SHP77 treated with DMSO at 0.1 percent for 48 hours (cell line): ENCODE measurements around the gene ADAMTS6.
"Not testable (repeated sequence)": the region's sequence is repeated elsewhere in the genome, so short reads cannot be mapped to it uniquely, and the experiment has no call there.

Experiments used
- DNase-seq: peaks from one replicate; lab custom pipeline; 2025; lab: John Stamatoyannopoulos, UW

ADAMTS6 gene, protein sequence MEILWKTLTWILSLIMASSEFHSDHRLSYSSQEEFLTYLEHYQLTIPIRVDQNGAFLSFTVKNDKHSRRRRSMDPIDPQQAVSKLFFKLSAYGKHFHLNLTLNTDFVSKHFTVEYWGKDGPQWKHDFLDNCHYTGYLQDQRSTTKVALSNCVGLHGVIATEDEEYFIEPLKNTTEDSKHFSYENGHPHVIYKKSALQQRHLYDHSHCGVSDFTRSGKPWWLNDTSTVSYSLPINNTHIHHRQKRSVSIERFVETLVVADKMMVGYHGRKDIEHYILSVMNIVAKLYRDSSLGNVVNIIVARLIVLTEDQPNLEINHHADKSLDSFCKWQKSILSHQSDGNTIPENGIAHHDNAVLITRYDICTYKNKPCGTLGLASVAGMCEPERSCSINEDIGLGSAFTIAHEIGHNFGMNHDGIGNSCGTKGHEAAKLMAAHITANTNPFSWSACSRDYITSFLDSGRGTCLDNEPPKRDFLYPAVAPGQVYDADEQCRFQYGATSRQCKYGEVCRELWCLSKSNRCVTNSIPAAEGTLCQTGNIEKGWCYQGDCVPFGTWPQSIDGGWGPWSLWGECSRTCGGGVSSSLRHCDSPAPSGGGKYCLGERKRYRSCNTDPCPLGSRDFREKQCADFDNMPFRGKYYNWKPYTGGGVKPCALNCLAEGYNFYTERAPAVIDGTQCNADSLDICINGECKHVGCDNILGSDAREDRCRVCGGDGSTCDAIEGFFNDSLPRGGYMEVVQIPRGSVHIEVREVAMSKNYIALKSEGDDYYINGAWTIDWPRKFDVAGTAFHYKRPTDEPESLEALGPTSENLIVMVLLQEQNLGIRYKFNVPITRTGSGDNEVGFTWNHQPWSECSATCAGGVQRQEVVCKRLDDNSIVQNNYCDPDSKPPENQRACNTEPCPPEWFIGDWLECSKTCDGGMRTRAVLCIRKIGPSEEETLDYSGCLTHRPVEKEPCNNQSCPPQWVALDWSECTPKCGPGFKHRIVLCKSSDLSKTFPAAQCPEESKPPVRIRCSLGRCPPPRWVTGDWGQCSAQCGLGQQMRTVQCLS (N-terminal part only)

DNA sequence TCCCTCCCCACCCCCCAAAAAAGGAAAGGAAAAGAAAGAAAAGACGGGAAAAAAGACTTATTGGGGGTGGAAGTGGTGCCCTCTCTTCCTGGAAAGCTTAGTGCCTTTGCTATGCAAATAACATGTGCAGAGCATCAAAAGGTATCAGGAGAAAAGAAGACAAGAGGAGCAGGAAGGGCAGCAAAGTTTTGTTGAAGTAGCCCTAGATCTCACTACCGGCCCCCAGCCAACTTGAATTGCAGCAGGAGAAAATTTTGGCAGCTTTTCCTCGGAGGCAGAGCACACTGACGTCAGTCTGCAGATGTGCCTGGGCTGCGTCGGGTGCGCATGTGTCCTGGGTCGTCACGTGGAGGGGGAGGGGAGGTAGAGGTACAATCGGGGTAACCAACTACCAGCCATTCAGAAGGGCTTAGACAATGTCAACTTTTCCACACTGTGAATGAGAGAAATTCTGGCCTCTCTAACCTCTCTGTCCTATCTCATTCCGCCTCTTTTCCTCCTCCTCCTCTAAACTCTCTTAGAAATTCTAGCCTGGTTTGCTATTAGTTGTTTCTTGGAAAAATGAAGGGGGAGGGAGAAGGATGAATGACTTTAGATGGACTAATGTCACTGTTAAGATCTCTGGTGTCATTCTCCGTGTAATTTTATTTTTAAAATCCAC lies at the start of gene ADAMTS6:
Gene ADAMTS6 (minus strand): TSS at position 286 of the 661 bp plus-strand sequence. CDS start 8,247 bp downstream, outside the sequence.
- peak; percentile 86 for DNase-seq

DNA sequence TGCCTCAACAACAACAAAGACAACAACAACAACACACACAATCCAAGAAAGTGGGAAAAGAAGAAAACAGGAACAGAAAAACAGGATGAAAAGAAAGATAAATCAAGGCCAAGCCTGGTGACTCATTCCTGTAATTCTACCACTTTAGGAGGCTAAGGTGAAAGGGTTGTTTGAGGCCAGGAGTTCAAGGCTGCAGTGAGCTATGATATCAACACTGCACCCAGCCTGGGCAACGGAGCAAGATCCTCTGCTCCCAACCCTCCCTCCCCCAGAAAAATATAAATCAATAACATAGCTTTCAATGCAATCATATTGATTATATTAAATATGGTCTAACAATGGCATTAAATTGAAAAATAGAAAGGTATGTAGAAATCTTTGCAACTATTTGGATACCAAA lies 49.2 kb upstream of the ADAMTS6 start:
- DNase-seq, result no peak

DNA sequence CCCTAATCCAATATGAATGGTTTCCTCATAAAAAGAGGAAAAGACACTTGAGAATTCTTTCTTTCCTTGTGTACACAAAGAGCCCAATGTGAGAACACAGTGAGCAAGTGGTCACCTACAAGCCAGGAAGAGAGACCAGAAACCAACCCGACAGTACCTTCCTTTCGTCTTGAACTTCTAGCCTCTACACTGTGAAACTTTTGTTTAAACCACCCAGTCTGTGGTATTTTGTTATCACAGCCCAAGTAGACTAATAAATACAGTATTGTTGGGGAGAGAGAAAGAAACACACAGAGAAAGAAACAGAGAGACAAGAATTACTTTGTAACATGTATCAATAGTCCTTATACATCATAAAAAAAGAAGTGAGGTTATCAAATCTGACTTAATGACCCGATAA lies 44.0 kb upstream of the ADAMTS6 start:
- no peak for DNase-seq

DNA sequence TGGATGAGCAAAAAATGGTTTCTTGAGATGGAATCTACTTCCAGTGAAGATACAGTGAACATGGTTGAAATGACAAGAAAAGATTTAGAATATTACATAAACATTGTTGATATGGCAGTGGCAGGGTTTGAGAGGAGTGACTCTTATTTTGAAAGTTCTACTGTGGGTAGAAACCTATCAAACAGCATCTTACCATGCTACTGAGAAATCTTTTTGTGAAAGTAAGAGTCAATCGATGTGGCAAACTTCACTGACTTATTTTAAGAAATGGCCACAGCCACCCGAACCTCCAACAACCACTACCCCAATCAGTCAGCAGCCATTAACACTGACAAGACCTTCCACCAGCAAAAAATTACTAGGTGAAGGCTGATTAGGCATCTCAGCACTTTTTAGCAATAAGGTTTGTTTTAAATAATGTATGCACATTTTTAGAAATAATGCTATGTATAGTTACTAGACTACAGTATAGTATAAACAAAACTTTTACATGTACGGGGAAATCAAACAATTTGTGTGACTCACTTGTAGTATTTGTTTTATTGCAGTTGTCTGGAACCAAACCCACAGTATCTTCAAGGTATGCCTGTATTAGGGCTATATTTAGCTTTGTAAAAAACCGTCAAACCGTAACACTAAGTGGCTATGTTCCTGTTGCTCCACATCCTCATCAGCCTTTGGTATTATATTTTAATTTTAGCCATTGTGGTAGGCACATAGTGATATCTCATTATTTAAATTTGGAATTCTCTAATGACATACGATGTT lies 30.6 kb upstream of the ADAMTS6 start:
- no peak for DNase-seq

DNA sequence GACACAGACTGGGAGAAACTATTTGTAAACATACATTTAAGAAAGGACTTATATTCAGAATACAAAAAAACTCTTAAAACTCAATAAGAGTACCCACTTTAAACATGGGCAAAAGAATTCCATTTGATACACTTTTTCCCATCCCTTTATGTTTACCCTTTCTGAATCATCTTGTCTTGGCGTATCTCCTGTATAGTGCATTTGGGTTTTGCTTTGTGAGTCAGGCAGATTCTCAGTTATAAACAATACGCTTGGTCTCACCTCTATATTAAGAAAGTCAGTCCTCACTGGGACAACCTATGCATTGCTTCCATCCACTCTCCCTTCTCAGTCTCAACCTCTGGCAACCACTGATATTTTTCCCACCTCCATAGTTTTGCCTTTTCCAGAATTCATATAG lies 27.3 kb upstream of the ADAMTS6 start:
- no peak for DNase-seq

DNA sequence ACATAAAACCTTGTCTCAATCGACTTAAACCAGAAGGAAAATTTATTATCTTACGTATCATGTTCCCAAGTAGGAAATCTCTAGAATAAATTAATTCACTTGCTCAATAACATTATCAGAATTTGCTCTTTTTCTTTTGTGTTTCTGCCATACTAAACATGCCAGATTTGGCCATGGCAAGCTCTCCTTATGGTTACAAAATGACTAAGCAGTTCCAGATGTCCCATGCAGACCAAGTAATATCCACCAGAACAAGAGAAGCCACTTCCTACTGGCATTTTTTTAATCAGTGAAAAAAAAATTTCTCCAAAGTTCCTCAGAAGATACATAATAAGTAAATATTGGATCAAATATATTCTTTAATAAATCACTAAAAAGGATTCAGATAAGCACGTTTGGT lies 25.2 kb upstream of the ADAMTS6 start:
- no peak for DNase-seq

DNA sequence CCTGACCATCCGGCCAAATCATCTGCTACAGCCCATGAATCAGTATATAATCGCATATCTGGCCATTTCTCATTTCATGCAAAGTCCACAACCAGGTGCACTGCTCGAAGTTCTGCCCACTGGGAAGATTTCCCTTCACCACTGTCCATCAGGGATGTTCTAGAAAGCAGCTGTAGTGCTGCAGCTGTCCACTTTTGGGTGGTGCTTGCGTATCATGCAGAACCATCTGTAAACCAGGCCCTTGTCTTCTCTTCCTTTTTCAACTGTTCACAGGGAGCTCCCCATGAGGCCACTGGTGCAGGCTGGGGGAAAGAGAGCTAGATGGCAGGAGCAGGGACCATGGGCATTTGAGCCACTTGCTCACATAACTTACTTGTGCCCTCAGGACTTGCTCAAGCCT lies 7.4 kb upstream of the ADAMTS6 start:
- no peak for DNase-seq

DNA sequence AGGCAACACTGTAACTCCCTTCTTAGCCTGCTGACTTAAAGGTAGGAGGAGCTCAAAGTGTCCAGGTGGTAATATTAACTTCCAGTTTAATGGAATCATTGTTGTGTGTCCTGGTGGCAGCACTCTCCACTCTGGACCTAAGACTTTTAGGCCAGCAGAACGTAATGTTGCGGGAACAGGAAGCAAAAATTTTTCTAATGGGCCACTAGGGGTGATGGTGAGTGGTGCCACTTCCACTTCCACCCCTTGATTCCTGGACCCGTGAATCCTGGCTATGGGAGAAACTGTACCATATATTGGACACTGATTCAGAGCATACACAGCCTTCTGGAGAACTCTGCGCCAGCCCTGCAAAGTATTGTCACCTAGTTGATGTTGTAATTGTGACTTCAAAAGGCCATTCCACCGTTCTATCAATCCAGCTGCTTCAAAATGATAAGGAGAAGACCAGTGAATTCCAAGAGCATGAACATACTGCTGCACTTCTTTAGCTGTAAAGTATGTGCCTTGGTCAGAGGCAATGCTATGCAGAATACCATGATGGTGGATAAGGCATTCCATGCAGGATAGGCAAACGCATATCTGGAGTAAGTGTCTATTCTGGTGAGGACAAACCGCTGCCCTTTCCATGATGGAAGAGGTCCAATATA lies 6.4 kb upstream of the ADAMTS6 start:
- DNase-seq, result not testable (repeated sequence)

DNA sequence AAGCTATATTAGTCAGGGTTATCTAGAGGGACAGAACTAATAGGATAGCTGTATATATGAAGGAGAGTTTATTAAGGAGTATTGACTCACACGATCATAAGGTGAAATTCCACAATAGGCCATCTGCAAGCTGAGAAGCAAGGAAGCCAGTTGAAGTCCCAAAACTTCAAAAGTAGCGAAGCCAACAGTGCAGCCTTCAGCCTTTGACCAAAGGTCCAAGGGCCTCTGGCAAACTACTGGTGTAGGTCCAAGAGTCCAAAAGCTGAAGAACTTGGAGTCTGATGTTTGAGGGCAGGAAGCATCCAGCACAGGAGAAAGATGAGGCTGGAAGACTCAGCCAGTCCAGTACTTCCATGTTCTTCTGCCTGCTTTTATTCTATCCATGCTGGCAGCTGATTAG lies 5.1 kb upstream of the ADAMTS6 start:
- not testable (repeated sequence) for DNase-seq

DNA sequence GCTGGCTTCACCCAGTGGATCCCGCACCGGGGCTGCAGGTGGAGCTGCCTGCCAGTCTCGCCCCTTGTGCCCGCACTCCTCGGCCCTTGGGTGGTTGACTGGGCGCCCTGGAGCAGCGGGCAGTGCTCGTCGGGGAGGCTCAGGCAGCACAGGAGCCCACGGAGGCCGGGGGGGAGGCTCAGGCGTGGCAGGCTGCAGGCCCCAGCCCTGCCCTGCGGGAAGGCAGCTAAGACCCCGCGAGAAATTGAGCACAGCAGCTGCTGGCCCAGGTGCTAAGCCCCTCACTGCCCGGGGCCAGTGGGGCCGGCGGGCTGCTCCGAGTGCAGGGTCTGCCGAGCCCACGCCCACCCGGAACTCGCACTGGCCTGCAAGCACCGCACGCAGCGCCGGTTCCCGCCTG lies 3.7 kb upstream of the ADAMTS6 start:
- no peak for DNase-seq

DNA sequence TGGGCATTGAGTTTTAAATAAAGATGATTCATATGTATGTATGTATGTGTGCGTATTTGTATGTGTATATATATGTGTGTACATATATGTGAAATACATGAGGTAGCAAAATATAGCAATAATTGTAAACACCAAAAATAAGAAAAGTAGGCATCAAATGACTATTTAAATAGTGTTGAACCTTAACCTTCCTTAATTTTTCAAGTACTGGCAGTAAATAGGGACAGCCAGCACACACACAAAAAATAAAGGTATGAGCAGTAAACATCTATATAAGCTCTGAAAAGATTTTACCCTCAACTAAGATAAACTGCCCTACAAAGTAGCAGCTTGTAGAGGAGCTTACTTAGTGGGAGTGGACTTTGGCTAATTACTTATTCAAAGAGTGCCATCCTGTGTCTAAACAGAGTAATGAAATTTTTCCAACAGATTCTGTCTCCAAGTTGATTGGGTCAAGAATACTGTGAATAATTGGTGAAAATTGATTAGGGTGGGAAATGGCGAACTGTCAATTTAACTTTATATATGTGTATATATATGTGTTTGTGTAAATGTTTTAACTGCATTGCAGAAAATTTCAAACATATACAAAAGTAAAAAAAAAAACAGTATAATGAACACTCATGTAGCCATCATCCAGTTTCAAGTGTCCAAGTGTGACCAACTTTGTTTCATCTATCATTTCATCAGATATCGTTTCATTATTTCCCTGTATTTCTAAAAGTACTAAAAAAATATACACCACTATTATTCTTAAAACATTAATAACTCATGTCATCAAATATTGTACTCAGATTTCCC lies 2.0 kb upstream of the ADAMTS6 start:
- peak; percentile 70 for DNase-seq

DNA sequence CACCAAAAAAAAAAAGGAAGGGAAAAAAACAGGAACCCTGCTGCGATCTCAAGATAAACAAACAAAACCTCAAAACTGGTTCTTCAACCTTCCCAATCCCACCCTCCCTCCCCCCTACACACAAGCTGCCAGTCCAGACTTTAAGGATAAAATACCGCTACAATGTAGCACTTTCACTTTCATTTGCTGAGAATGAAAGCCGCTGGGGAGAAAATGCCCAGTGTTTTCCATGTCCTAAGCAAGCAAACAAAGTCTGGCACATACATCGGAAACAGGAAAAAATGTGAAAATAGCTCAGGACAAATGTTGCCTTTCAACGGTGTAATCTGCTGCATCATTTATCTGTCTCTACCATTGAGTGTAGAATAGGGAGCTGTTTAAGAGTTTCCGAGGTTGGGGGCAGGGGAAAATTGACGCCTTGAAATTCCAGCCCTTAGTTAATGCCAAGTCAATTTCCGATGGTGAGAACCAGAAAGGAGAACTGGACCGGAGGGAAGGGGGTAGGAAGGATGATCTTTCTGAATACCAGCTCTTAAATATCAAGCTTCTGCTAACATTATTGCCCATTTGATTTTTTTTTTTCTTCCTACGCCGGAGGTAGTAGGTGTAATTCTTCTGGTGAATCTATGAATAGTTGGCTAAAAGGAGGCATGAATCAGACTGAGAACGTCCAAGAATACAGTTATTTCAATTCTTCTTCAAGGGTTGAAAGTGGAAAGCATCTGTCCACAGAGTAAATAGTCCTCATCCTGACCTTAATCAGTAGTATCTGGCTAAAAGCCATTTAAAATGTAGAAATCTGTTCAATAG lies 1.2 kb upstream of the ADAMTS6 start:
- DNase-seq, result no peak

DNA sequence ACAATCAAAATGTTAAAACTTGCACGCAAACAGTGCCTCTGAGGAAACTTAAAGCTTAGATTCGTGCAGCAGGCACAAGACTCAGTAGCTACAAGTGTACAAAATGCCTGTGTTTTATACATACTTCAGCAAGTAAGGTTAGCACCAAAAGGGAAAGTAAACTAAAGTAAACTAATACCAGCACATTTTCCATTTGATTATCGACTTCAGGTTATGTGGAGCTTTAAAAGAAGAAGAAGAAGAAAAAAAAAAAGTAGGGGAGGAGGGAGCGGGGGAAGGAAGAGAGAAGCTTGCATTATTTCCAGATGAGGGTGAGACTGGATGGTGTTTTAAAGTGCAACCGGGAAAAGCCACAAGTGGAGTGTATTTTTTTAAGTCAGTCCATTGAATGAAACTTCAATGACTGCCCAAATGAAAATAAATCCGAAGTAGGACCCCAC lies 596 bp upstream of the ADAMTS6 start:
- DNase-seq, result no peak

DNA sequence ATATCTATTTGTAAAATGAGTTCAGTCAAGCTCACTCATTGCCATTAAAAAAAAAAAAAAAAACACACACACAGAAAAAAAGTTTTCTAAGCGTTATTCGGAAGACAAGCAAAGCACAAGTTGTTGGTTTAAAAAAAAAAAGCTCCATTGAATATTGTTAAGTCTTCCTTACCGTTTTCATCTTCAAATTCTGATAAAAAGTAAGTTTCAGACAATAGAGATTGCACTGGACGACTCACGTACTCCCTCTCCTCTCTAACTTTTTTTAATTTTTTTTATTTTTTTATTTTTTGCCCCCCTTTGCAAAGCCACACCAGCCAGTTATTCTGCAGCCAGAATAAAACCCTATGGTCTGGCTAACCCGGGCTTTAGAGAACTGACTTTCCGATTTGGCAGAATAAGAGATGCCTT lies 544 bp downstream of the ADAMTS6 start:
- DNase-seq, result no peak

DNA sequence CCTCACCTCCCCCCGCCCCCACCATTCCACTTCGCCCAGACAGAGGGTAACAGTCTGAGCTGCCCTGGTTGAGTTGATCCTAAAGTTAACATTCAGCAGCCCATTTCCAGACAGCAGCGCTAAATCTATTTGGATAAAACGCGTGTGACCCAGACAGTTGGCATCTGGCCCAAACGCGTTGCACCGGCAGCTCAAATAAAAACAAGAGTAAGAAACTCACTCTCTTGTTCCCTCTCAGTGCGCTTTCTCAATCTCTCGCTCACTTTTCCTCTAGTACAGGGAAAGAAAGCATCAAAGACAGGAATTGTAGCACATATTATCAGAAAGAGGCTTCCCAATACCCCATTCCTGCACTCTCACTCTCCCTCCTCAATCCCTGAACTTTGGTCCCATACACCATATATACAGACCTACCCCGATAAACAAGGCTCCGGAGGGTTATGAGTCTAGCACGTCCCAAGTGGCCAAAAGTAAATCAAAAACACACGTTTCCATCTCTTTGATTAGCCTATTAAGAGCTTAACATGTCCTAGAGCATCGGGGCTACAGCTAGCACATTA lies 1.3 kb downstream of the ADAMTS6 start:
- peak; percentile 53 for DNase-seq

DNA sequence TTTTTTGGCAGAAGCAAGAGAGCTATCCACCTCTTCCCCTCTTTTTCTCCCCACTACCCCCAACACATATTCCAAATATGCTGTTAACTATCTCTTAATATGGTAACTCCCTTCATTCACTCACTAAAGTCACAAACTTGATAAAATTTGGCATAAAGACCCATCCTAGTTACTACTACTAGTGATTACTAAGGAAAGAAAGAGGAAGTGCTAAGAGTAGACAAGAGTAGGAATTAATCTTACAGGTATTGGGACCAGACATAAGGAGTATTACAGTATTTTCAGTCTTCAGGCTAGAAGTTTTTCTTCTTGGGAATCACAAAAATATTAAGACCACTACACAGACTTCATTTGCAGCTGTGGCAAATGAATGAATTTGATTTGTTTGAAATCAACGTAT lies 2.2 kb downstream of the ADAMTS6 start:
- no peak for DNase-seq

DNA sequence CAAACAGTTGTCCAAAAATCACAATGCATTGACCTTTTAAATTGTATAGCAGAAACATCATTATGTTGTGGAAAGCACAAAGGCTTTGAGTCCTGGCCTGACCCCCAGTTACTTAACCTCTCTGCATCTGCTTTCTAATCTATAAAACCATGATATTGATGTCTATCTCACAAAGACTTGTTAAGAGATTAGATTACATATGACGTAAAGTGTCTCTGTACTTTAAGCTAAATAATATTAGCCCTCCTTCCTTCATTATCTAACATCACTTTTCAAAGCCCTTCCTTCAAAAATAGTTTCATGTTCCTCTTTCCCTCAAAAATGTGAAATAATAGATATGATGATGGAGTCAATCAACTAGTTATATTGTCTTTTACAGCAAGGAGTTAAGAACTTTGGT lies 3.4 kb downstream of the ADAMTS6 start:
- DNase-seq, result no peak

DNA sequence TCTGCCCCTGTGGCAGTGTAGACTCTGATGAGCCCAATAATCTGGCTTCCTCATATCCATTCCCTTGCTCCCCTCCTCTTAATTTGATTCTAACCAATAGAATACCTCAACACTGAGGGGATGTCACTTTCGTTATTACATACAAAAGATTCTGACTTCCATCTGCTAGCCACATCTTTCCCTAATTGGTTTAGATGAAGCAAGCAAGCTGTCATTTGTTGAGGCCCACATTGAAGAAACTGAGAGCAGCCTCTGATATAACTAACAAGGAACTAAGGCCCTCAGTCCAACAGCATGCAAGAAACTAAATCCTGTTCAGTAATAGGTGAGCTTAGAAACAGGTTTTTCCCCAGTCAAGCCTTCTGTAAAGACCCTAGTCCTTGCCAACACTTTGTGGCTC lies 5.8 kb downstream of the ADAMTS6 start:
- no peak for DNase-seq

DNA sequence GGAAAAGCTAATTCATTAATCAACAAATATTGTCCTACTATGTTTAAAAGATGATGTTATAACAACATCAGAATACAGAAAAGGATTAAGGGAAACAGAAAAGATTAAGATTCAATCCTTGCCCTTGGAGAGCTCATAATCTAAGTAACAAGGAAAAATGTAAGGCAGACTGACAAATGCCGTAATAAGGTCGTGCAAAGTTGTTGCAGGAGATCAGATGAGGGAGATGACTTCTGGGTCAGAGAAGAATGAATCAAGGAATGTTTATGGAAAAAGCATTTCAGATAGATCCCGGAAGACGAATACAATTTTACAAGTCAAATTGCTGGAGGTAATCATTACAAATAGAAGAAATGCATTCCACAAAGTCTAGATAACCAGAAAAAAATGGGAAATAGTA lies 6.4 kb downstream of the ADAMTS6 start:
- DNase-seq, result no peak
